Neural progenitor cell (in vitro differentiated cells): ENCODE results near the gene ZSWIM4. TPM values are rescaled to one million over a fixed set of nuclear protein-coding genes. Genes with fewer than 3 reads are reported as not detected.
A peak's percentile ranks its signal among the peaks of the same experiment; 100 is the strongest.
"Not testable (repeated sequence)": the region's sequence is repeated elsewhere in the genome, so short reads cannot be mapped to it uniquely, and the experiment has no call there.

Source experiments
- DNase-seq: peaks from one replicate; pipeline ENCODE4 v3.0.0-alpha.2; 2016; ENCODE audit warnings: low spot score
- H2AFZ ChIP-seq: fragments of 200-600 bp; sonication (generic); replicated peaks from 2 replicates; pipeline ENCODE4 v1.6.1; 2016; ENCODE audit warnings: antibody characterized with exemption
- H3F3A ChIP-seq: fragments of 200-600 bp; sonication (generic); 2 replicates; pipeline ENCODE4 v1.6.1; 2016; ENCODE audit warnings: antibody characterized with exemption, low read depth
- H3K27ac ChIP-seq: fragments of 200-600 bp; sonication (generic); 2 replicates; pipeline ENCODE4 v1.5.1; 2016; ENCODE audit warnings: mild to moderate bottlenecking
- H3K27me3 ChIP-seq: fragments of 200-600 bp; sonication (generic); 2 replicates; pipeline ENCODE4 v1.6.1; 2016; ENCODE audit warnings: mild to moderate bottlenecking, moderate library complexity
- H3K36me3 ChIP-seq: fragments of 200-600 bp; sonication (generic); 2 replicates; pipeline ENCODE4 v1.5.1; 2016
- H3K4me1 ChIP-seq: fragments of 200-600 bp; sonication (generic); 2 replicates; pipeline ENCODE4 v1.6.1; 2016; ENCODE audit warnings: mixed run types
- H3K4me2 ChIP-seq: fragments of 200-600 bp; sonication (generic); 2 replicates; pipeline ENCODE4 v1.6.1; 2016
- H3K4me3 ChIP-seq: fragments of 200-600 bp; sonication (generic); 2 replicates; pipeline ENCODE4 v1.5.1; 2016
- H3K79me2 ChIP-seq: fragments of 200-600 bp; sonication (generic); 2 replicates; pipeline ENCODE4 v1.6.1; 2016; ENCODE audit warnings: low read depth
- H3K9ac ChIP-seq: fragments of 200-600 bp; sonication (generic); 2 replicates; pipeline ENCODE4 v1.6.1; 2016
- H3K9me3 ChIP-seq: fragments of 200-600 bp; sonication (generic); 2 replicates; pipeline ENCODE4 v1.5.1; 2016; ENCODE audit warnings: low read depth
- H4K20me1 ChIP-seq: fragments of 200-600 bp; sonication (generic); 2 replicates; pipeline ENCODE4 v1.6.1; 2016; ENCODE audit warnings: low read depth
- H3K27ac Mint-ChIP-seq: 3 replicates; pipeline ENCODE4 v1.8.0; 2021; ENCODE audit warnings: mixed read lengths
- H3K27me3 Mint-ChIP-seq: 2 replicates; pipeline ENCODE4 v1.8.0; 2022; ENCODE audit warnings: low read depth, mild to moderate bottlenecking, inconsistent platforms, moderate library complexity, mixed read lengths; ENCODE audit not compliant: insufficient read depth
- H3K36me3 Mint-ChIP-seq: 3 replicates; pipeline ENCODE4 v1.8.0; 2021; ENCODE audit warnings: mixed read lengths
- H3K4me1 Mint-ChIP-seq: 3 replicates; pipeline ENCODE4 v1.8.0; 2021; ENCODE audit warnings: mixed read lengths
- H3K4me3 Mint-ChIP-seq: 3 replicates; pipeline ENCODE4 v1.8.0; 2021; ENCODE audit warnings: mild to moderate bottlenecking, moderate library complexity, mixed read lengths
- H3K9me3 Mint-ChIP-seq: 3 replicates; pipeline ENCODE4 v1.8.0; 2020; ENCODE audit warnings: mixed read lengths
- CTCF ChIP-seq: fragments of 200-600 bp; sonication (generic); IDR thresholded peaks from 2 replicates; pipeline ENCODE4 v1.5.1; 2017; ENCODE audit warnings: antibody characterized with exemption, mild to moderate bottlenecking
- EZH2 ChIP-seq: fragments of 200-600 bp; sonication (generic); IDR thresholded peaks from 2 replicates; pipeline ENCODE4 v1.6.1; 2017; ENCODE audit warnings: antibody characterized with exemption, mild to moderate bottlenecking, moderate library complexity
- EZH2phosphoT487 ChIP-seq: fragments of 200-600 bp; sonication (generic); IDR thresholded peaks from 2 replicates; pipeline ENCODE4 v1.6.1; 2017; ENCODE audit warnings: antibody characterized with exemption
- total RNA-seq: library from RNA; depleted of rRNA; stranded (reverse); fragments of >200 nt; gene quantifications from 2 replicates; pipeline ENCODE4 v1.2.3, GENCODE V29; 2015; ENCODE audit warnings: low replicate concordance

ZSWIM4 gene
- total RNA-seq, 1 donor from 2014 or later: 6.7 TPM

- H3K36me3 ChIP-seq: no peaks in the 10 kb centered on the region
- Mint-ChIP-seq H3K27ac (no peak overlapping the region), H3K27me3 (peaks cover 5% of the 10 kb centered on the region), H3K9me3 (no peaks in the 10 kb centered on the region), H3K4me3 (no peak overlapping the region), H3K36me3 (no peaks in the 10 kb centered on the region), H3K4me1 (peaks cover 12% of the 10 kb centered on the region)
- H3K27me3 ChIP-seq: no peaks in the 10 kb centered on the region
- no peak overlapping the region for H3K4me3 ChIP-seq
- DNase-seq: no peak
- no peaks in the 10 kb centered on the region for H3K9me3 ChIP-seq
- no peak overlapping the region for H3K4me2 ChIP-seq
- no peaks in the 10 kb centered on the region for H3K79me2 ChIP-seq
- H4K20me1 ChIP-seq: no peaks in the 10 kb centered on the region
- H3K4me1 ChIP-seq: no peaks in the 10 kb centered on the region
- no peak overlapping the region for H3K9ac ChIP-seq
- H2AFZ ChIP-seq: no peak overlapping the region
- H3K27ac ChIP-seq: no peak overlapping the region
- H3F3A ChIP-seq: peaks cover 16% of the 10 kb centered on the region
- TF ChIP-seq EZH2: no peak
- no peak for TF ChIP-seq CTCF
- TF ChIP-seq EZH2phosphoT487: no peak
Observed at GRCh38 chr19:13790354-13790753, 4.9 kb upstream of the ZSWIM4 start.

GRCh38 chr19:13793317-13793716, 1.9 kb upstream of the ZSWIM4 start:
- H3K4me1 ChIP-seq, H3K4me3 ChIP-seq, H2AFZ ChIP-seq, H3K4me3 Mint-ChIP-seq, H3K27me3 Mint-ChIP-seq, H3K9me3 Mint-ChIP-seq, H3K27me3 ChIP-seq, H3K27ac Mint-ChIP-seq, H3K36me3 Mint-ChIP-seq, H3K9ac ChIP-seq, H3K36me3 ChIP-seq, DNase-seq, H3K27ac ChIP-seq, H3K9me3 ChIP-seq, H3K4me2 ChIP-seq: not testable (repeated sequence)
- H4K20me1 ChIP-seq: peaks cover 13% of the 10 kb centered on the region
- H3K4me1 Mint-ChIP-seq: peaks cover 18% of the 10 kb centered on the region
- peaks cover 16% of the 10 kb centered on the region for H3F3A ChIP-seq
- peaks cover 16% of the 10 kb centered on the region for H3K79me2 ChIP-seq

DNA sequence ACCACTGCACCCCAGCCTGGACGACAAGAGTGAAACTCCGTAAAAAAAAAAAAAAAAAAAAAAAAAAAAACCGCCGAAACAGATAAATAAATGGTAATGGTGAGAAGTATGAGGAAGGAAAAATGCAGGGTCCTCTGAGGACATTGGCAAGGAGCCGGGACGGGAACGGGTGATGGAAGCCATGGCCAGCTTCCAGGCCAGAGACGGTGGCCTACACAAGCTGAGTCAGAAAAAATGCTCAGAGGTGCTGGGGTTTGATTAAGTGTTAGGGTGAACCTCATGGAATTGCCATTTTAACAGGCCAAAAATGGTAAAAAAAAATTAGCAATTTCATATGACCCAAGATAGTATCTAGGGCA, 866 bp upstream of the ZSWIM4 start:
- H2AFZ ChIP-seq: peak overlapping the region; percentile 6
- Mint-ChIP-seq H3K27me3 (peaks cover 2% of the 10 kb centered on the region), H3K36me3 (no peaks in the 10 kb centered on the region), H3K27ac (peak overlapping the region; percentile 87), H3K4me1 (peaks cover 18% of the 10 kb centered on the region), H3K4me3 (peak overlapping the region; percentile 92), H3K9me3 (no peaks in the 10 kb centered on the region)
- no peaks in the 10 kb centered on the region for H3K9me3 ChIP-seq
- H3K4me3 ChIP-seq: peak overlapping the region; percentile 60
- peaks cover 16% of the 10 kb centered on the region for H3F3A ChIP-seq
- H3K79me2 ChIP-seq: peaks cover 16% of the 10 kb centered on the region
- H4K20me1 ChIP-seq: peaks cover 13% of the 10 kb centered on the region
- no peak overlapping the region for H3K27ac ChIP-seq
- H3K4me1 ChIP-seq: no peaks in the 10 kb centered on the region
- TF ChIP-seq EZH2 (no peak), CTCF (no peak), EZH2phosphoT487 (no peak)
- H3K9ac ChIP-seq: no peak overlapping the region
- peak overlapping the region; percentile 73 for H3K4me2 ChIP-seq
- no peaks in the 10 kb centered on the region for H3K27me3 ChIP-seq
- no peaks in the 10 kb centered on the region for H3K36me3 ChIP-seq
- DNase-seq: no peak

GRCh38 chr19:13795595-13796300, 505 bp downstream of the ZSWIM4 start:
- TF ChIP-seq EZH2phosphoT487 (no peak), EZH2 (no peak), CTCF (no peak)
- Histone ChIP-seq H3K79me2 (peaks cover 16% of the 10 kb centered on the region), H3K9ac (peak overlapping the region; percentile 59), H3K4me1 (no peaks in the 10 kb centered on the region), H4K20me1 (peaks cover 13% of the 10 kb centered on the region), H3K36me3 (no peaks in the 10 kb centered on the region), H3K4me2 (peak overlapping the region; percentile 96), H3K27ac (no peak overlapping the region), H3K4me3 (peak overlapping the region; percentile 95), H3F3A (peaks cover 16% of the 10 kb centered on the region), H3K27me3 (no peaks in the 10 kb centered on the region), H2AFZ (no peak overlapping the region), H3K9me3 (no peaks in the 10 kb centered on the region)
- Mint-ChIP-seq H3K27me3 (peaks cover 3% of the 10 kb centered on the region), H3K4me3 (peak overlapping the region; percentile 90), H3K36me3 (peaks cover 2% of the 10 kb centered on the region), H3K4me1 (peaks cover 18% of the 10 kb centered on the region), H3K9me3 (no peaks in the 10 kb centered on the region), H3K27ac (peak overlapping the region; percentile 28)
- no peak for DNase-seq
